ENCODE results near the gene EXOC3L1.

The EXOC3L1 gene

DNA sequence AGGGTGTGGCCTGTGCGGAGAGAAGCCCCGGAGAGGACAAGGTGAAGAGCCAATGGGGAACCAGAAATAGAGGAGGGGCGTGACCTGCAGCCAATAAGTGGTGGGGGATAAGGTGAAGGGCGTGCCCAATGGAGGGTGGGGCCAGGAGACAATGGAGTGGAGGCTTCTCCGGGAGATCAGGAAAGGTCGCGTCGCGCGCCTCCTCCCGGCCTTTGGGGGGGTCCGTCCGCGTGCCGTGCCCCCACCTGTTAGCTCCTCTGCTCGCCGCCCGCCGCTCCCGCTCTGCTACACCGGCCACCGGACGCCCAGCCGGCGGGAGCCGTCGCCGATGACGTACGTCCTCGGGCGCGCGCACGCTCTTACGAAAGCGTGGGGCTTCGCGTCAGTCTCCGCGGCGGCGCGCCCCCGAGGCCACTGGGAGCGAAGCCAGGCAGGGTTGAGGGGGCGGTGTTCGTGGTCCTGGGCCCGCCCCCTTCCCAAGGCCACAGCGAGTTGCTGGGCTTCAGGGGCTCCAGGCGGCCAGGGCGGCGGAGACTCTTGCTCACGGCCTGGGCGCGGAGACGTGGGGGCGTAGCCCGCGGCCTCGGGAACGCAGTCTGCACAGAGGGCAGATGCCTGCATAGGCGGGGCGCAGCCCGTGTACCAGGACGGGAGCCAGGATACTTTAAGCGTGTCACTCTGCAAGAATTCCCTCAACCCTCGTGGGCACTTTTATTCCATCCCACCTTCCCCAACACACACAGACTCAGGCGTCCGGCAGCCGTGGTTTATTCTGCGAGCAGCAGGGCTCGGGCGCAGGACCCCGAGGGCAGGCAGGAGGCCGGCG, 6.1 kb downstream of the EXOC3L1 start, which contains the start of gene MATCAP1:
Gene MATCAP1 (minus strand): TSS at position 337 of the 826 bp plus-strand sequence. CDS start 3,353 bp downstream, outside the sequence.
- DNase-seq (ENCODE audit: low read depth in 2 of 2), result peak; percentile 88 to 92

DNA sequence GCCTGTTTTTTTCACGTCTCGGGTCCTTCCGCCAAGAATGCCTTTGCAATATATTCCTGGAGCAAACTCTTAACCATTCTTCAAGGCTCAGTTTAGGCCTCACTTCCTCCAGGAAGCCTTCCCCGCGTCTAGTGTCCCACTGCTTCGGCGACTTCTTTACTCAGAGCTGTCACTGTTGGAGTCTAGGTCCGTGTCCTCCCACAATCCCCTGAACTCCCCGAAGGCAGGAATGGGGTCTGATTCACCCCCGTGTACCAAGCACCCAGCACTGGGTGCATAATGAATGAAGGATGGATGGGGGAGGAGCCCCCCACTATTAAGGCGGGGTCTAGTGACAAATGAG, 6.7 kb downstream of the EXOC3L1 start:
- DNase-seq (ENCODE audit: low read depth in 2 of 2), result no peak

DNA sequence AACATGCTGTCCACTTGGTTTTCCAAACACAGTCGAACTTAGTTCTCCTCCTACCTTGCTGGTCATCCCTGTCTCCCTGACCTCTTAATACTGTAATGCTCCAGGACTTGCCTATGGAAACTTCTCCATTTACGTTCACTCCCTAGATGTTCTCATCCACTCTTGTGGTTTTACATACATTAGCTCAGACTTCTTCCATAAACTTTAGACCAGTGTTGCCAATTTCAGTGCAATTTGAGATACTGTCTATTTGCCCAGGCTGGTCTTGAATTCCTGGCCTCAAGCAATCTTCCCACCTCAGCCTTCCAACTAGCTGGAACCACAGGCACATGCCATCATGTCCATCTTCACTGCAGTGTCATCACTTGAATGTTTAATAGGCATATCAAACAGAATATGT, 7.6 kb downstream of the EXOC3L1 start:
- no peak for DNase-seq (ENCODE audit: low read depth in 2 of 2)

DNA sequence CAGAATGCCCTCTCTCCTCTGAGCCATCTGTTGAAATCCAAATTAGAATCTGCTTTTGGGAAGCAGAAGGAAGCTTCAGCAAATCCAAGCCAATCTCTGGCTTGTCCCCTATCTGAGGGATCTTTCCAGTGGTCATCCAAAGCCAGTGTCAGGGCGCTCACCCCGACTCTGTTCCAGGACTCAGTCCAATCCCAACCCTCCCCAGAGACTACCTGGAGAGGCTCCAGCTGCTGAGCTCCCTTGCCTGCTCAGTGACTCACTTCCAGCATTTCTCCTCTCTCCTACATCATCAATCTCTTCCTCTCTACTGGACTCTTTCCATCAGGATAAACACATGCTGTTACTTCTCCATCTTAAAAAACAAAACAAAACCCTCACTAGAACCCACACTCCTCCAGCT, 8.6 kb downstream of the EXOC3L1 start:
- DNase-seq (ENCODE audit: low read depth in 2 of 2), result no peak

DNA sequence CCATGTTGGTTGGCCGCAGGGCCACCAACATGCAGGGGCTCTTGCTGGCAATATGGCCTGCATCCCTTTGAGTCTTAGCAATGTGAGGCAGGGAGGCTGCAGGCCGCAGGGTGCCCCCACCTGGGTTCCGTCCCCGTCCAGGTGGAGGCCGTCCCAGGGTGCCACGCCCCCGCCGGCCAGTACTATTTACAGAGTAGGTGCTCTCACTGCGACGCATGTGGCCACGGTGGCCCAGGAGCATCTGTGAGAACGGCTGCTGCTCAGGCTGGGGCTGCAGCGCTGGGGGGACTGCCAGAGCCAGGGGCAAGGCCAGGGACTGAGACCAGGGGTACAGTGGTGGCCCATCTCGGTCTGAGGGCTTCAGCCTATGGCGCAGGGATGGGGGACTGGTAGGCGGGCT, 9.8 kb downstream of the EXOC3L1 start:
- DNase-seq (ENCODE audit: low read depth in 2 of 2), result no peak

DNA sequence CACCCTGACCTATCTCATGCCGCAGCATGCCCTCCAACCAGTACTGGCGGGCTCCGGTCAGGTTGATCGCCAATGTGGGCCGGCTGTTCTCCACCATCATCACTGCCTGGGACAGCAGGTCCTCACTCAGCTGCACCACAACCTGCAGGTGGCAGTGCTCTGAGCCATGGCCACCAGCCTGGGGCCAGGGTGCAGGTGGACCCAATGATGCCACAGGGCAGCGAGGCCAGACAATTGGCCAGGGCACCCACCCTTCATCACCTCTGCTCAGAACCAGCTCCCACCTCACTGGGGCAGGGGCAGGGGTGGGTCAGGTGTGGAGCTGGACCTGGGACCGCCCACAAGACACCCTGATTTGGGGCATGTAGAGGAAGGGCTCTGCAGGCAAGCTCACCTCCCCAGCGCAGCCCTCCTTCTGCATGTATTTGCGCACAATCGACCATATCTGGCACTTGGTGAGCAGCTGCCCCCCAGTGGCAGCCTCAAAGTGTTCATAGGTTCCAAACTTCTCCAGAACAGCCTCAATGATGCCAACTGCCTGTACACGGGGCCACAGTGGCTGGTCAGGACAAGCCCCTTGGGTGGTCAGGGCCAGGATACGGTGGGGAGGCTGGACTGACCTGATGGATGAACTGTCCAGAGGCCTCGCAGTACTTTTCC, 10.4 kb downstream of the EXOC3L1 start:
- no peak for DNase-seq (ENCODE audit: low read depth in 2 of 2)

DNA sequence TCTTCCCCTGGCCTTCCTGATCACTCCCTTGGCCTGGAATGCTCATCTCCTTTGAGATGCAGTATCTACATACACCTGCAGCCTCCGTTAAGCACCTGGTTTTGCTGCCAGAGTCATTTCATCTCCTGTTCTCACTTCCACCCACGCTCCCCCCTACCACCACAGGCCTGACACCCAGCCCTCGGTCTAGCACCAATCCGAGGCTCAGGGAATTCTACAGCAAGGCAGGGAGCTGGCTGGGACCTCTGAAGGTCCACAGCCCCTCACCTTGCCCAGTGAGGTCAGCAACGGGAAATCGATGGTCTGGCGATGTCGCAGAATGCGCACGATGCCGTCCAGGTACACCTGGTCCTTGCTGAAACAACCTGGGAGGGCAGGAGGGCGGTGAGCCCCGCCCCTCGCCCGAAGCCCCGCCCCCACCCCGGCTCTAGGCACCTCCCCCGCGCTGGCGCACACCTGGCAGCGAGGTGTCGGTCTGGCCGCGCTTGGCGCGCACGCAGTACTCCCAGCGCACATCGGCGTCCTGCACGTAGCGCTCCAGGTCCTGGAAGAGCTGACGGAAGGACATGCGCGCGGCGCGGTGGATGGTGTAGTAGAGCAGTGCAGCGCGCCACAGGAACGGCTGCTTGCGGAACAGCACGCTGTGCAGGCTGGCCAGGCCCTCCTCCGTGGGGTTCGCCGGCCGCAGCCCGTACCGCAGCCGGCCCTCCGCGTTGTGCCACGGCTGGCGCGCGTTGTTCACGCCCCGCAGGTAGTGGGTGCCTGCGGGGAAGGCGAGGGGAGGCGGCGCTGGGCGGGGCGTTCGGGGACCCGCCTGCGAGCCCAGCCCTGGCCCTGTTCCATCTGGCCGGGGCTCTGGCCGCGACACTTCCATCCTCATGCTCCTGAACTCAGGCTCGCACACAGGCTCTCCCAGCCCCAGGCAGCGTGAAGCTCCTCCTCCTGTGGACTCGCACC, 11.9 kb downstream of the EXOC3L1 start:
- no peak for DNase-seq (ENCODE audit: low read depth in 2 of 2)

DNA sequence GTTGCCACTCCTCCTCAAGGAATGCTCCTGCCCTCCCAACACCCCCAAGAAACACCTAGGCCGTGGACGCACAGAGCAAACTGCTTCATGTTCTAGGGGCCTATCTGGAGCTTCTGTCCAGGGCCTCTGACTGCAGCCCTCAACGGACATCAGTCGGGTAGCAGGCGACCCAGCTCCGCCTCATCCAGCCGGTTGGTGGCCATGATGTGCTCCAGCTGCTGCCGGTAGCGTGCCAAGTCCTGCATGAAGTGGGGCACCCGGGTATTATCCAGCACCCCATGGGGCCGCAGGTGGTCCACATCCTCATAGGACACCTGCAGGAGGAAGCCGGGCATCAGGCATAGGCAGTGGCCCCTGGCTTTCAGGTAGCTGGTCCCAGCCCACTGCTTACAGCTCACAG, 13.3 kb downstream of the EXOC3L1 start:
- no peak for DNase-seq (ENCODE audit: low read depth in 2 of 2)

DNA sequence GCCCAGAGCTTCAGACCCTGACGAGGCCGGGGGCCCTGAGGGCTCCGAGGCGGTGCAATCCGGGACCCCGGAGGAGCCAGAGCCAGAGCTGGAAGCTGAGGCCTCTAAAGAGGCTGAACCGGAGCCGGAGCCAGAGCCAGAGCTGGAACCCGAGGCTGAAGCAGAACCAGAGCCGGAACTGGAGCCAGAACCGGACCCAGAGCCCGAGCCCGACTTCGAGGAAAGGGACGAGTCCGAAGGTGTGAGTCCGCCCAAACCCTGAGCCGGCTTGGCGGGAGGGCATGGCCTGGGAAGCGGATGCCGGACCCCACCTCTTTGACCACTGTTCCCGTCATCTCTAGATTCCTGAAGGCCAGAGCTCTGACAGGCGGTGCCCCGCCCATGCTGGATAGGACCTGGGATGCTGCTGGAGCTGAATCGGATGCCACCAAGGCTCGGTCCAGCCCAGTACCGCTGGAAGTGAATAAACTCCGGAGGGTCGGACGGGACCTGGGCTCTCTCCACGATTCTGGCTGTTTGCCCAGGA, 15.2 kb downstream of the EXOC3L1 start:
- DNase-seq (ENCODE audit: low read depth in 2 of 2), result no peak

DNA sequence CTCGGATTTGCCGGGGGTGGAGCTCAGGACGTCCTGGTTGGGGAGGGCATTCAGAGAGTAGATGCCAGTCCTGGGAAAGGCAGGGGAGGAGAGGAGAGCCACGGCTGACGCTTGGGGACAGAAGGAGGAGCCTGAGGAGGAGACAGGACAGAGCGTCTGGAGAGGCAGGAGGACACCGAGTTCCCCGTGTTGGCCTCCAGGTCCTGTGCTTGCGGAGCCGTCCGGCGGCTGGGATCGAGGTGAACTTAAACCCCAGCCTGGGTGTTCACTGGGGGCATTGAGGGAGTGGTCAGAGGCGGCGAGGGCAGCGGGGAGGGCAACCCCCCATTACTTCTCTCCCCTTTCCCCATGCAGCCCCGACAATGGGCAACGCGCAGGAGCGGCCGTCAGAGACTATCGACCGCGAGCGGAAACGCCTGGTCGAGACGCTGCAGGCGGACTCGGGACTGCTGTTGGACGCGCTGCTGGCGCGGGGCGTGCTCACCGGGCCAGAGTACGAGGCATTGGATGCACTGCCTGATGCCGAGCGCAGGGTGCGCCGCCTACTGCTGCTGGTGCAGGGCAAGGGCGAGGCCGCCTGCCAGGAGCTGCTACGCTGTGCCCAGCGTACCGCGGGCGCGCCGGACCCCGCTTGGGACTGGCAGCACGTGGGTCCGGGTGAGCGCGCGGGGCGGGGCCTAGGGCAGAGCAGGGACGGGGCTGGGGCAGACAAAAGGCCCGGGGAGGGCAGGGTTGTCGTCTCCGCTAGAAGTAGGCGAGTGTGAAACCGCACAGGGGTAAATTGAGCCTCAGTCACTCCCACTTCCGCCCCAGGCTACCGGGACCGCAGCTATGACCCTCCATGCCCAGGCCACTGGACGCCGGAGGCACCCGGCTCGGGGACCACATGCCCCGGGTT, 15.9 kb downstream of the EXOC3L1 start:
- peak; percentile 17 to 43 for DNase-seq (ENCODE audit: low read depth in 2 of 2)

DNA sequence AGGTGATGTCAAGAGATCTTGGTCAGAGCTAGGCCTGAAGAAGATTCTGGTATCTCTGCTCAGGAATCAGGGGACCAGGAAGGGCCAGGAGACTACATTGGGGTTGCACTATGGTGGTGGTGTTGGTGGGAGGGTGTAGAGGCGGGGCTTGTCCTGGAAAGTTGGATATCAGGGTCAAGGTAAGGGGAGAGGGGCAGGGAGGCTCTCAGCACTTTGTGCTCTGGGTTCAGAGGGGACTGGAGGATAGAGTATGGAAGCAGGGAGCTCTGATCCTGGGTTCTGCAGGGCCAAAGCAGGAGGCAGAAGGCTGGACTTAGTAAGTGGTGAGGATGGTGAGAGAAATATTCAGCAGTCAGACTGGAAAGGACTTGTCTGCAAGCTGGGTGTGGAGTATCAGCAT, 16.6 kb downstream of the EXOC3L1 start:
- no peak for DNase-seq (ENCODE audit: low read depth in 2 of 2)

DNA sequence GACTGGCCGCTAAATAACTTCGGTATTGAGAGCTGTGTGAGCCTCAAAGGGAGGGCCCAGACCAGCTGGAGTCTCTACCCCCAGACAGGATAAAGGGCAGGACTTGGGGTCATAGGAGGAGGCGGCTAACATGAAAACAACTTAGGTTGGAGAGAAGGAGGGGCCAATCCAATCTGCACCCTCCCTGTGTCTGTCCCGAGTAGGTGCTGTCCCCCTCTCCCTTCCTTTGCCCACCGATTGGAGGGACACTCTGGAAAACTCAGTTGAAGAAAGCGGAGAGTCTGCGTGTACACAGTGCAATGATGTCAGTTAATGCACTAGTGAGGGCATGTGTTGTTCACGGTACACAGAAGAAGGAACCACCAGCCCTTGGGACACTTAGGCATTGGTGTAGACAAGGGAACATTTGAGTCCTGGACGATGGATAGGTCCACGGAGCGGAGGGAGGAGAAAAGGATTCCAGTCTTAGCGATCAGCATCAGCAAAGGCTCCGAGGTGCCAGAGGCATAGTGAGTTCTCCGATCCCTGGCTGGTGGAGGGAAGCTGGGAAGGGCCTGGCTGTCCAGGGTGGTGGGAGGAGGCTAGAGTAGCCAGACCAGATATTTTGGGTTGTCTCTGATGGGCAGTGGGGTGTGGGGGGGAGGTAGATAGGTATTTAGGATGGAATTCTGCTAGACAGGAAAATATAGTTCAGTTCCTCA, 18.8 kb downstream of the EXOC3L1 start:
- no peak for DNase-seq (ENCODE audit: low read depth in 2 of 2)

DNA sequence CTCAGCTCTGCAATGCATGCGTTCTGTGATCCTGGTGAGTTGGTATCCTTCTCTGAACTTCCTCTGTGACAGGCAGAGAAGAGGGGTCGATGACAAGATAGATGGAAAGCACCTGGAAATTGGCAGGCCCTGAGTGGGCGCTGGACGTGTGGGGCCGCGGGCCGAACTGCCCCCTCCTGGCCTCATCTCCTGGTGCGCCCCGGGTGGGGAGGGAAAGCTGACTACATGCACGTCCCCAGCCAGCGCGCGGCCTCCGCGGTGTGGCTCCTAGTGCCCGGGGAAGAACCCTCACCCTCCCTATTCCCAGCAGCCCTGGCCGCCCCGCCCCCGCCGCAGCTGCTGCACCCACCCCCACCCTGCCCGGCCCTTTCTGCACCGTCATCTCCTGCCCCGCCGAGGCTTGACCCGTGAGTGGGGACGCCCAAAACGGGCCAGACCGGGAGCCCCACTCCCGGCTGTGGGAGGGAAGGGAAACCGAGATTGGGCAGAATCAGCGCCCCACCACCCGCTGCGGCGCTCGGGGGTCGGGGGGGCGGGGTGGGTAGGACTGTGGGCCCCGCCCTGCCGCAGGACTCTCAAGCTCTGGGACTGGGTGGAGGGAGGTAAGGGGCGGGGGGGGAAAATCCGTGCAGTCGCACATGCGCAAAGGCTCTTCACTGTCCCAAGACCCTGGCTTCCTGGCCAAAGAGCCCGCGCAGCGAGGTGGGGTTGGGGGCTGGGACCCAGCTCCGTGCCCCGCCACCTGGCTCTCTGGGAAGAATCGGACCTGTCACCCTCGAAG, 19.6 kb downstream of the EXOC3L1 start, which contains the start of gene NOL3:
Gene NOL3 (plus strand): TSS at position 371 of the 781 bp plus-strand sequence.
- peak in 1 of 2 donors; percentile 12 for DNase-seq (ENCODE audit: low read depth in 2 of 2)

DNA sequence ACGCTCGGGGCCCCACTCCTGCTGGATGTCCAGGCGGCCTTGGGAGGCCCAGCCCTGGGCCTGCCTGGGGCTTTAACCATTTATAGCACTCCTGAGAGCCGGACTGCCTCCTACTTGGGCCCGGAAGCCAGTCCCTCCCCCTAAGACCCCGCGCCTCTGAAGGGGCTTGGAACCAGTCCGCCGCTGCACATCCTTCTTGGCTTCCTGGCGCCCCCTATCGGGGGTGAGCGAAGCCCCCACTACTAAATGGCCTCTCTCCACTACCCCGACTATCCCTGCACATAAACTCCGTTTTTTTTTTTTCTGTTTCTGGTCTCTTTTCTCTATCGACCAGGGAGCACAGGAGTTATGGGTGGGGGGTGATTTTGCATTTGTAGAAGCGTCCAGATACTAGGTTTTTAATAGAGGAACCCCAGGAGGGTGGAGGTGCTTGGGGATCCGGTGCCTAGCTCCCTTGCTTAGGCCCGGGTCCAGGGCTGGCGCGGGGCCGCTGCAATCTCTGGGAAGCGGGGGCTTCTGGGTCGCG, 20.2 kb downstream of the EXOC3L1 start:
- DNase-seq (ENCODE audit: low read depth in 2 of 2), result no peak

DNA sequence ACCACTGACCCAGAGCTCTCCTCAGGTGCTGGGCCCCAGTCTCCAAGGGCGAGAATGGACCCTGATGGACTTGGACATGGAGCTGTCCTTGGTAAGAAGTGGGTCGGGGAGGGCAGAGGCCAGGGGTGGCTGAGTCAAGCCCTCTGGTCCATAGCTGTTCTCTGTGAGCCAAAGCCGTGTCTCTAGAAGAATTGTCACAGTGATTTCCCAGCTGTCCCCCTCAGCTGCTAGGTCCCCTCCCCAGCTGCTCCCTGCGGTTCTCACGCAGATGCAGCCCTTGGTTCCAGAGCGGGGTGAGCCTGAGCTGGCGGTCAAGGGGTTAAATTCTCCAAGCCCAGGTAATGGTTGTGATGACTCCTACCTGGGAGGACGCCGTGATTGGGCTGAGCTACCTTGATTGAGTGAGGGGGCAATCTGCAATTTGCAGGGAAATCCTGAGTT, 20.9 kb downstream of the EXOC3L1 start:
- no peak for DNase-seq (ENCODE audit: low read depth in 2 of 2)

DNA sequence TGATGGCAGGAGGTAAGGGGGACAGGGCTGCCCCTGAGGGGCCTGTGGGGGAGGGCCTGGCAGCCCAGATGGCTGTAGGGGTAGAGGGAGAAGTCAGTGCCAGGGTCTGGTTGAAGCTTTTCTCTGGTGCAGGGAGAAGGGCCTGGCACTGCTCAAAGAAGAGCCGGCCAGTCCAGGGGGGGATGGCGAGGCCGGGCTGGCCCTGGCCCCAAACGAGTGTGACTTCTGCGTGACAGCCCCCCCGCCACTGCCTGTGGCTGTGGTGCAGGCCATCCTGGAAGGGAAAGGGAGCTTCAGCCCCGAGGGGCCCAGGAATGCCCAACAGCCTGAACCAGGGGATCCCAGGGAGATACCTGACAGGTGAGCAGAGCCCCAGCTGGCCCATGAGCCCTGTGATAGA, 22.3 kb downstream of the EXOC3L1 start:
- no peak for DNase-seq (ENCODE audit: low read depth in 2 of 2)

DNA sequence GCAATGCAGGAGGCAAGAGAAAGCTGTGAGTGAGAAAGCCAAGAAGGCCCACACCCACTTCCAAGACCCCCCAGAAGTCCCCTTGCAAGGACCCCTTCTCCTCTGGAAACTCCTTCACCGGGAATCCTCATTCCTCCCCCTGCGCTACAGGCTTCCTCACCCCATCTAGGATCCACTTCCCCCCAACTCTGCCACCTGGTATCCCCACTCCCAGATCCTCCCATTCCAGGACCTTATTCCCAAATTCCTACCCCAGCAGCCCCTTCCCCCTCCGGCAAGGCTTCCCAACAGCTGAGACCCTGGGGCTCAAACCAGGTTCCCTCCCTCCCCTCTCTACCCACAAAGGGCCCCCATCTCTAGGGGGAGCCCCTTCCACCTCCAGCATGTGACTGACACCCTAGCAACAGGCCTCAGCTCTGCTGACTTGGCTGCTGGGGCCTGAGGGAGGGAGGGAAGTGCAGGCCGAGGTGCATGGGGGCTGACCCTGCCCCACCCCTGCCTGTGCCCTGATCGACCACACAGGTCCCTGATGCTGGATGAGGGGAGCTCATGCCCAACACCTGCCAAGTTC, 23.3 kb downstream of the EXOC3L1 start:
- DNase-seq (ENCODE audit: low read depth in 2 of 2), result no peak

DNA sequence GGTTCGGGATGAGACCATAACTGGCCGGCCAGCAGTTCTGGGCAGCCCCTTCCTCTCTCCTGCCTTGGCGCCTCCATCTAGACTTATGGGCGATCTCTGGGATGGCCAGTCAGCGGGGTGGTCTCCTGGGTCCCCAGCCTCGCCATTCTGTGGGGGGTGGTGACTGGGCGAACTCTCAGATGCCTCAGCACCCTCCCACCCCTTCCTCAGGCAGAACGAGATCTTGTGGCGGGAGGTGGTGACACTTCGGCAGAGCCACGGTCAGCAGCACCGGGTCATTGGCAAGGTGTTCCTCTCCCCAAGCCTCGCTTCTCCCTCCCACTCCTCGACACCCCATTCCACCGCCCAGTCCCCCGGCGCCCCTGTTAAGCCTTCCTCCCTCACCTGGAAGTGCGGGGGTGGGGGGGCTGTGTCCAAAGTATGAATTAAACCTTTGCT, 23.8 kb downstream of the EXOC3L1 start:
- DNase-seq (ENCODE audit: low read depth in 2 of 2), result no peak
